ENCODE measurements around the gene SYT6.

- TF ChIP-seq CTCF (conservative IDR thresholded peaks at IDR 0.05 in 1 of 2, IDR thresholded peaks at IDR 0.05 in 1 of 2; ENCODE audit: extremely low read depth in 1 of 2, insufficient read depth in 1 of 2, low read depth in 1 of 2, low read length in 2 of 2) (no peak), EZH2 (IDR thresholded peaks at IDR 0.05; ENCODE audit: borderline replicate concordance, low read length) (no peak)
These were observed 8.0 kb downstream of the SYT6 start for GRCh38 chr1:114145504-114146151.

Data from mammary epithelial cell (primary cell).